GM21447 (cell line): Measurements from ENCODE around the gene RABGAP1L.
"Not testable (repeated sequence)": the region's sequence is repeated elsewhere in the genome, so short reads cannot be mapped to it uniquely, and the experiment has no call there.

Experiments used
- ATAC-seq: cut with Tn5 transposase; IDR thresholded peaks from one replicate; pipeline ENCODE4 v1.9.1; 2021; ENCODE audit not compliant: unreplicated experiment

RABGAP1L gene

DNA sequence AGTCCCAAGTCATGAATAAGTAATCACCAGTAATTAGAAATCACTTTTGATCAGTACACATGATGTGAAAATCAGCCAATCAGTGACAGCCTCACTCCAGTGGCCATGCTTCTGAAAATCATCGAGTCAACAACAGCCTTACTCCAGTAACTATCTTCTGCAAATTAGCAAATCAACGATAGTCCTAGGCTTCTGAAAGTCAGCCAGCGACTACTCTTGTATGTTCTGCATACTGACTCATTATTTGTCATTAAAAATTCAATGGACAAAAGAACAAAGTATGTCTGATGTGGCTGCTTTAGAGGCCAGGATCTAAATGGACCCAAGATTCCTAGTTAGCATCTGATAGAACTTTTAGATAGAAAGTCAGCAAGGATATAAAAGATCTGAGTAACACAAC lies 391.0 kb downstream of the RABGAP1L start:
- no peak for ATAC-seq

- no peak for ATAC-seq
Measured at GRCh38 chr1:174556392-174556791, 397.1 kb downstream of the RABGAP1L start.

DNA sequence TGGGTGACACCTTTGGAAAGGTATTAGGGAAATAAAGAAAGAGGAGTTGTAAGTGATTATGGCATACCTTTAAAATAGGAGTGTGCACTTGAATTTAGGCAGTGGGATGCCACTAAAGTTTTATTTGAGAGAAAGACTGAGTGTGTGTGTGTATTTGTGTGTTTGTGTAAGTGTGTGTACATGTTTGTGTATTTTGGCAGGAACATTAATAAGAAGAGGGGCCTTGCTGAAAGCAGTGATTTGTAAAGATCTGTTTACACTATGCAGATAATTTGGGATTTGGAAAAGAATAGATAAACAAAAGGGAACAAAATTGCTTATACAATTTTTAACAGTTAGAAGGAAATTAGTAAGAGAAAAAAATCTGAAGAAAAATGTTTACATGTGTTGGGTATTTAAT lies 409.2 kb downstream of the RABGAP1L start:
- ATAC-seq = no peak

GRCh38 chr1:174569240-174569639 lies 409.9 kb downstream of the RABGAP1L start:
- ATAC-seq = no peak

GRCh38 chr1:174572771-174573170 lies 413.5 kb downstream of the RABGAP1L start:
- no peak for ATAC-seq

DNA sequence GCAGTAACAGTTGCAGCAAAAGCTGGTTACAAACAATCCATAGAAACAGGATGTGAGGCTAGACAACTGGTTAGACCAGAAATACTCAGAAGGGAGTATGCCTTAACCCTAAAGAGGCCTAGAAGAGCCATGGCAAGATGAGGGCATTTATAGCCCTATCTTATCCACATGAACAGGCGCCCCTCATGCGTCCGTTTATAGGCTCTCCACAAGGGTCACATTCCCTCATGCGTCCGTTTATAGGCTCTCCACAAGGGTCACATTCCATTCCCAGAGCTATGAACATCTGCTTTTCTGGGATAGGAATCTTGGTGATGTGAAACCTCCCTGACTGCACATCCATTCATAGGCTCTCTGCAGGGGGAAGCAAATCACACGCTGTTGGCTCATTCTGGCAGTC lies 416.8 kb downstream of the RABGAP1L start:
- not testable (repeated sequence) for ATAC-seq

- no peak for ATAC-seq
Measured at GRCh38 chr1:174577681-174578080, 418.4 kb downstream of the RABGAP1L start.

- ATAC-seq = no peak
Measured at GRCh38 chr1:174580801-174581200, 421.5 kb downstream of the RABGAP1L start.

- no peak for ATAC-seq
Measured at GRCh38 chr1:174583316-174583715, 424.0 kb downstream of the RABGAP1L start.

- no peak for ATAC-seq
Measured at GRCh38 chr1:174584071-174584470, 424.8 kb downstream of the RABGAP1L start.

DNA sequence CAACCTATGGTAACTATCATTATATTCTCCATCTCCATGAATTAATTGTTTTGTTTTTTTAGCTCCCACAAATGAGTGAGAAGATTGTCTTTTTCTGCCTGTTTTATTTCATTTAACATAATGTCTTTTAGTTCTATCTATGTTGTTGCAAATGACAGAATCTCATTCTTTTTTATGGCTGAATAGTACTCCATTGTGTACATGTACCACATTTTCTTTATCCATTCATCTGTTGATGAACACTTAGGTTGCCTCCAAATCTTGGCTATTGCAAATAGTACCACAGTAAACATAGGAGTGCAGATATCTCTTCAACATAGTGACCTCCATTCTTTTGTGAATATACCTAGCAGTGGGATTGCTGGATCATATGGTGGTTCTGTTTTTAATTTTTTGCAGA lies 429.3 kb downstream of the RABGAP1L start:
- ATAC-seq = not testable (repeated sequence)

- ATAC-seq = no peak
Measured at GRCh38 chr1:174605198-174605597, 445.9 kb downstream of the RABGAP1L start.

- no peak for ATAC-seq
Measured at GRCh38 chr1:174606471-174606870, 447.2 kb downstream of the RABGAP1L start.

DNA sequence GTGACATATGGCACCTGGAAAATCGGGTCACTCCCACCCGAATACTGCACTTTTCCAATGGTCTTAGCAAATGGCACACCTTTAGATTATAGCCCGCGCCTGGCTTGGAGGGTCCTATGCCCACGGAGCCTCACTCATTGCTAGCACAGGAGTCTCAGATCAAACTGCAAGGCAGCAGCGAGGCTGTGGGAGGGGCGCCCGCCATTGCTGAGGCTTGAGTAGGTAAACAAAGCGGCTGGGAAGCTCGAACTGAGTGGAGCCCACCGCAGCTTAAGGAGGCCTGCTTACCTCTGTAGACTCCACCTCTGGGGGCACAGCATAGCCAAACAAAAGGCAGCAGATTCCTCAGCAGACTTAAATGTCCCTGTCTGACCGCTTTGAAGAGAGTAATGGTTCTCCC lies 458.6 kb downstream of the RABGAP1L start:
- not testable (repeated sequence) for ATAC-seq

DNA sequence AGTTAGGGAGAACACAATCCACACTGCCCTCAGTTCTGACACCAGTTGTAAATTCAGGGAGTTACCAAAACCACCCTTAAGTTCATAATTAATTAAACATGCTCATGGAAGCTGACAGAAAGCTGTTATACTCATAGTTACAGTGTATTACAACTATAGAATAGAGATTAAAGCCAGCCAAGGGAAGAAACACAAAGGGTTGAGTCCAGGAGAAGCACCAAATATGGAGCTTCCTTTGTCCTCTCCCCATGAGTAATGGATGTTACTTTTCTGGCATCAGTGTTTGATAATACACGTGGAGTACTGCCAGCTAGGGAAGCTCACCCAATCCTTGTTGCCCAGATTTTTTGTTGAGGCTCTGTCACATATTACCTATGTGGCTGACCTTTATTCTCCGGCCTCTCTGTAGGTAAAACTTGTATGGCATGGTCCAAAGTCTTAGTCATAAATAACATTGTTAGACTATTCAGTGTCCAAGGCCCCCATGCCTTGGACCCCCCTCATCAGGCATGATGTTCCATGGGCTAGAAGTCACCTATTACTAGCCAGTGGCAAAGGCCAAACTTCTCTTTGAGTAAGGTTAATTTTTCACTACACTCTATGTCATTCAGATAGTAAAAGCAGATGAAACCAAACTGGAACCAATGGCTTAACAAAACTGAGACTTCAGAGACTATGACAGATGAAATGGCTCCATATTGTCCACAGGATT lies 464.2 kb downstream of the RABGAP1L start:
- ATAC-seq = no peak

DNA sequence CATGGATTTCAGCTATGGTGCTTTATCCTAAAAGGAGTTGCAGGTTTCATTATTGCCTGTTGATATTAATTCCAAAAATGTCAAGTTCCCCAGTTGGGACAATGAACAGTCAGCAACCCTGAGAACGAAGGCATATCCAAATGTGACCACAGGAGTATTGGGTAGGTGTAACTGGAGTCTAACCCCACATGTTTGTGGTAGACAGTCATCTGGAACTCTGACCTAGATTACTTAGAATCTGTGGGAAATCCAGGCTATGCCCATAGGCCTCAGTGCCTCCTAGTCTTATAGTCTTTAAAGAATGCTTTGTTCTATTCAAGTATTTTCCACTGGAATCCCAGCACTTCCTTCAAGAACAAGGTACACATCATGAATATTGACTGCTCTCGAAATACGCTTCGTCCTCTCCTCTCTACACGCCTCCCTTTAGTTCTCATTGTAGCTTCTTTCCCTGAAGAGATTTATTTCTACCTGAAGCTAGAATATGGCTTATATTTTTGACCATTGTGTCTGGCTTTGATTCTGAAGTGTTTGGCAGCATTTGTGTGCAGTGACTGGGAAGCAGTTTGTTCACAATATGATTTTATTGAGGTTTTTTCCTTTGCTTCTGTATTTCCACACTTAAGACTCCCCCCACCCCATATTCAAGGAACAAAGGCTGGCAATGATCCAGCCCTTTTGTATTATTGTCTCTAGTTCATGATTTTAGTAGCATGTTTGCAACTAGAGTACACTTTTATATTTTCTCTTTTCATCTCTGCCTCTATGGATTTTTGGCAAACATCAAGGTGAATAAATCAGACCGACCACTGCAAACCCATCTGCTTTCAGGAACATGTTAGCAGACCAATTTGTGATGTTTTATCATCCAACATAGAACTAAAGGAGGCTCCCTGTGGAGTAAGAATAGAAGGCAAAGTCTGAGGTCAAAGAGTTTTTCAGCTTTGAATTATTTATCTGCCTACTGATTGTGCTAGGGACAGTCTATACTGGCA lies 467.0 kb downstream of the RABGAP1L start:
- ATAC-seq = no peak

DNA sequence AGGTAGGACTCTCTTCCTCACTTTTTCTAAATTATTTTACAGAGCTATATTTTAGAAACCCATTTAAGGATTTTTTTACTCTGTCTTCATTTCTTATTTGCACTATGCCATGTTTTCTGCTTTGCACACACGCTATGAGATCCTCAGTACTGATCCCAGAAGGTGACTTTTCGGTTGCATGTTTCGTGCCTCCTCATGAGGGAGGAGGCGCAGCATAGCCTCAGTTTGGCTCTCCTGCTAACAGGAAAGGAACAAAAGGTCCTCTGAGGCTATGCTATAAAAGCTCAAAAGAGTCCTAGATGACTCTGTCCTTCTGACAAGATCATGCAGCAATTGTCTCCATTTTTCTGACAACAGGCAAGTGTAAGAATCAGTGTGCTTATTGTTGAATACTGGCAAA lies 478.2 kb downstream of the RABGAP1L start:
- ATAC-seq = no peak

DNA sequence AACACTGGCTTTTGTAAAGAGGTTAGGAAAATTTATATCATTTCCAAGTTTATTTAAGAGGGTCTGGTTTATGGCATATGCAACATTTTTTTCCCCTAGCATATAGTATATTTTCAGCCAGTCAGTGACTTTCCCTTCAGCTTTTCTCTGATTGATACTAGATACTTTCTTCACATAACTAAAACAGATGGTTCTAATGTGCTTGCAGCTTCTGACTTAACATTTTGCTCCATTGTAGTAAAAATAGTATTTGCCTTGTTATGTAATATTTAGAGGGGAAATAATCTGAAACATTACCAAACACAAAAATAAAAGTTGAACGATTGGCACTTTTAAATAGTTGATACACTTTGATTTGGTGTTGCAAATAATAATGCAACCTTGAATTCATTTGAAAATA lies 480.1 kb downstream of the RABGAP1L start:
- ATAC-seq = no peak

- ATAC-seq = no peak
Measured at GRCh38 chr1:174640783-174641182, 481.5 kb downstream of the RABGAP1L start.

- ATAC-seq = no peak
Measured at GRCh38 chr1:174642393-174642792, 483.1 kb downstream of the RABGAP1L start.

- ATAC-seq = no peak
Measured at GRCh38 chr1:174643206-174643605, 483.9 kb downstream of the RABGAP1L start.

GRCh38 chr1:174649572-174649971 lies 490.3 kb downstream of the RABGAP1L start:
- ATAC-seq = not testable (repeated sequence)
